Tibial nerve (tissue), 4 donors: ENCODE data around the gene ADGRE3. TPM values are rescaled to one million over a fixed set of nuclear protein-coding genes. Genes with fewer than 3 reads are reported as not detected.
"Not testable (repeated sequence)": the region's sequence is repeated elsewhere in the genome, so short reads cannot be mapped to it uniquely, and the experiment has no call there.

ENCODE experiments used
- DNase-seq, 2 donors: peaks; one replicate each; pipeline ENCODE4 v3.0.0-alpha.2; 2019; ENCODE audit warnings: low spot score in 2 of 2
- H3K27ac ChIP-seq, 4 donors: fragments of 200-600 bp; sonication (generic) in 3 of 4; one replicate each; pipeline ENCODE4 v1.5.1; 2017 to 2019; ENCODE audit warnings: mild to moderate bottlenecking in 1 of 4
- H3K27me3 ChIP-seq, 2 donors: fragments of 200-600 bp; sonication (generic) in 1 of 2; one replicate each; pipeline versions ENCODE4 v1.5.1 to v1.6.0; 2017 to 2019
- H3K36me3 ChIP-seq, 3 donors: fragments of 200-600 bp; sonication (generic); one replicate each; pipeline ENCODE4 v1.5.1; 2018 to 2019
- H3K4me1 ChIP-seq, 4 donors: fragments of 200-600 bp; sonication (generic) in 3 of 4; one replicate each; pipeline ENCODE4 v1.5.1; 2017 to 2019
- H3K4me3 ChIP-seq, 4 donors: fragments of 200-600 bp; sonication (generic) in 3 of 4; one replicate each; pipeline ENCODE4 v1.5.1; 2017 to 2019; ENCODE audit warnings: mild to moderate bottlenecking in 1 of 4, moderate library complexity in 1 of 4
- H3K9me3 ChIP-seq, 4 donors: fragments of 200-600 bp; sonication (generic) in 3 of 4; one replicate each; pipeline ENCODE4 v1.5.1; 2017 to 2019
- EP300 ChIP-seq, 2 donors: sonication (generic); formaldehyde crosslinking; IDR thresholded peaks; one replicate each; pipeline ENCODE4 v1.6.1; 2017; ENCODE audit warnings: antibody characterized with exemption in 2 of 2, mild to moderate bottlenecking in 1 of 2
- POLR2A ChIP-seq, 2 donors: fragments of 450-650 bp; IDR thresholded peaks; one replicate each; pipeline ENCODE4 v1.6.1; 2017; ENCODE audit warnings: antibody characterized with exemption in 2 of 2, mild to moderate bottlenecking in 2 of 2, moderate library complexity in 2 of 2
- WGBS, 2 donors: methylation state at CpG; one replicate each; pipeline ENCODE4 v1.1.5; 2018; 5-methylcytosine and 5-hydroxymethylcytosine counted together
- total RNA-seq, 4 donors: library from RNA; depleted of rRNA; stranded (reverse); fragments of >200 nt; gene quantifications; one replicate each; pipeline ENCODE4 v1.1.0, GENCODE V29; 2016
- TF ChIP-seq, protein P1 (sequence below), 5 experiments: fragments of 200-600 bp in 3 of 5; fragments of 450-650 bp in 2 of 5; sonication (generic) in 3 of 5; IDR thresholded peaks; one replicate each; pipeline ENCODE4 v1.5.1; 2016 to 2019; ENCODE audit warnings: antibody characterized with exemption in 5 of 5, mild to moderate bottlenecking in 3 of 5, moderate library complexity in 2 of 5

The ADGRE3 gene
- total RNA-seq, 4 donors from 2014 or later, result not detected

DNA sequence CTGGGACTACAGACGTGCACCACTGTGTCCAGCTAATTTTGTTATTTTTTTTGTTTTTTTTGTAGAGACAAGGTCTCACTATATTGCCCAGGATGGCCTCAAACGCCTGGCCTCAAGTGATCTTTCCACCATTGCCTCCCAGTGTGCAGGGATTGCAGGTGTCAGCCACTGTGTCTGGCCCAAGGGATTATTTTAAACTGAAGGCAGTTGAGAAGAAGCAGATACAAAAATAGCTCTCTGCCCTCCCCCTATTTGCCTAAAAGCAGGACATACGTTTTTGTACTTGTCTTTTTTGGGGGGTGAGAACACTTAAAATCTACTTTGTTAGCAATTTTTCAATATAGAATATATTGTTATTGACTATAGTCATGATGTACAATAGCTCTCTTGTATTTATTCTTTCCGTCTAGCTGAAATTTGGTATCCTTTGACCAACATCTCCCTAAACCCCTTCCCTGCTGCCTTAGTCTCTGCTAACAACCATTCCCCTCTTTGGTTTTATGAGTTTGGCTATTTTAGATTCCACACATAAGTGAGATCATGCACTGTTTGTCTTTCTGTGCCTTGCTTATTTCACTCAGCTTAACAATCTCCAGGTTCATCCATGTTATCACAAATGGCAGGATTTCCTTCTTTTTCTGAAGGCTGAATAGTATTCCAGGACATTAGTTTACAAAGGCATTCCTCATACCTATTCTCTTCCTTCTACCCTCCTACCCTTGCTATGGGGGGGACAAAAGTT is 34.9 kb downstream of the ADGRE3 start:
- H3K4me3 ChIP-seq, result no peak overlapping the region
- H3K36me3 ChIP-seq, result no peaks in the 10 kb centered on the region
- H3K4me1 ChIP-seq, result no peaks in the 10 kb centered on the region
- WGBS, 2 donors, result 38 to 41% methylated on average over 4 of the region's 4 CpGs
- H3K27ac ChIP-seq, result no peak overlapping the region
- peaks cover 0 to 28% (median 0%) of the 10 kb centered on the region in 4 donors for H3K9me3 ChIP-seq
- H3K27me3 ChIP-seq, result no peaks in the 10 kb centered on the region
- no peak for TF ChIP-seq EP300 (IDR thresholded peaks at IDR 0.05)
- TF ChIP-seq, protein P1, sequence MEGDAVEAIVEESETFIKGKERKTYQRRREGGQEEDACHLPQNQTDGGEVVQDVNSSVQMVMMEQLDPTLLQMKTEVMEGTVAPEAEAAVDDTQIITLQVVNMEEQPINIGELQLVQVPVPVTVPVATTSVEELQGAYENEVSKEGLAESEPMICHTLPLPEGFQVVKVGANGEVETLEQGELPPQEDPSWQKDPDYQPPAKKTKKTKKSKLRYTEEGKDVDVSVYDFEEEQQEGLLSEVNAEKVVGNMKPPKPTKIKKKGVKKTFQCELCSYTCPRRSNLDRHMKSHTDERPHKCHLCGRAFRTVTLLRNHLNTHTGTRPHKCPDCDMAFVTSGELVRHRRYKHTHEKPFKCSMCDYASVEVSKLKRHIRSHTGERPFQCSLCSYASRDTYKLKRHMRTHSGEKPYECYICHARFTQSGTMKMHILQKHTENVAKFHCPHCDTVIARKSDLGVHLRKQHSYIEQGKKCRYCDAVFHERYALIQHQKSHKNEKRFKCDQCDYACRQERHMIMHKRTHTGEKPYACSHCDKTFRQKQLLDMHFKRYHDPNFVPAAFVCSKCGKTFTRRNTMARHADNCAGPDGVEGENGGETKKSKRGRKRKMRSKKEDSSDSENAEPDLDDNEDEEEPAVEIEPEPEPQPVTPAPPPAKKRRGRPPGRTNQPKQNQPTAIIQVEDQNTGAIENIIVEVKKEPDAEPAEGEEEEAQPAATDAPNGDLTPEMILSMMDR (IDR thresholded peaks at IDR 0.05), result no peak
- TF ChIP-seq POLR2A (IDR thresholded peaks at IDR 0.05), result no peak
- DNase-seq, result no peak

- TF ChIP-seq, protein P1 (IDR thresholded peaks at IDR 0.05), result no peak
- no peak for TF ChIP-seq POLR2A (IDR thresholded peaks at IDR 0.05)
- no peak for TF ChIP-seq EP300 (IDR thresholded peaks at IDR 0.05)
- DNase-seq, result no peak
- 9 to 26% methylated on average over 1 of the region's 1 CpG for WGBS, 2 donors
Observed at GRCh38 chr19:14632286-14632685, 42.4 kb downstream of the ADGRE3 start.

GRCh38 chr19:14629557-14629956 is 45.1 kb downstream of the ADGRE3 start:
- Histone ChIP-seq H3K27ac (no peak overlapping the region), H3K9me3 (peaks cover 0 to 25% (median 0%) of the 10 kb centered on the region in 4 donors), H3K4me1 (no peaks in the 10 kb centered on the region), H3K36me3 (no peaks in the 10 kb centered on the region), H3K27me3 (no peaks in the 10 kb centered on the region), H3K4me3 (no peak overlapping the region)
- no peak for TF ChIP-seq POLR2A (IDR thresholded peaks at IDR 0.05)
- TF ChIP-seq EP300 (IDR thresholded peaks at IDR 0.05), result no peak
- TF ChIP-seq, protein P1 (IDR thresholded peaks at IDR 0.05), result no peak
- no peak for DNase-seq
- 87 to 97% methylated on average over 1 of the region's 1 CpG for WGBS, 2 donors

More at GRCh38 chr19:14632286-14632685, 42.4 kb downstream of the ADGRE3 start:
- H3K27me3 ChIP-seq, result no peaks in the 10 kb centered on the region
- no peak overlapping the region for H3K27ac ChIP-seq
- H3K36me3 ChIP-seq, result no peaks in the 10 kb centered on the region
- H3K9me3 ChIP-seq, result peaks cover 0 to 18% (median 0%) of the 10 kb centered on the region in 4 donors
- no peaks in the 10 kb centered on the region for H3K4me1 ChIP-seq
- no peak overlapping the region for H3K4me3 ChIP-seq

GRCh38 chr19:14624491-14624890 is 50.2 kb downstream of the ADGRE3 start:
- not testable (repeated sequence) for H3K27me3 ChIP-seq, H3K36me3 ChIP-seq, H3K4me3 ChIP-seq, H3K27ac ChIP-seq, H3K4me1 ChIP-seq, DNase-seq
- 75 to 83% methylated on average over 6 of the region's 6 CpGs for WGBS, 2 donors
- peaks cover 0 to 41% (median 3%) of the 10 kb centered on the region in 4 donors for H3K9me3 ChIP-seq

- Histone ChIP-seq H3K4me3 (no peak overlapping the region), H3K27me3 (no peaks in the 10 kb centered on the region), H3K27ac (no peak overlapping the region), H3K9me3 (peaks cover 0 to 34% (median 6%) of the 10 kb centered on the region in 4 donors), H3K36me3 (no peaks in the 10 kb centered on the region), H3K4me1 (no peaks in the 10 kb centered on the region)
- DNase-seq, result no peak
- TF ChIP-seq, protein P1 (IDR thresholded peaks at IDR 0.05), result no peak
- no peak for TF ChIP-seq EP300 (IDR thresholded peaks at IDR 0.05)
- no peak for TF ChIP-seq POLR2A (IDR thresholded peaks at IDR 0.05)
Observed at GRCh38 chr19:14619404-14619803, 55.2 kb downstream of the ADGRE3 start.
